CD4-positive, alpha-beta T cell treated with Interleukin-4 for 1 hour (primary cell): ENCODE data around the gene SPAG17.

Experiments
- DNase-seq, 2 donors: peaks; one replicate each; pipeline ENCODE4 v3.0.0-alpha.2; 2020 to 2022

SPAG17 gene

DNA sequence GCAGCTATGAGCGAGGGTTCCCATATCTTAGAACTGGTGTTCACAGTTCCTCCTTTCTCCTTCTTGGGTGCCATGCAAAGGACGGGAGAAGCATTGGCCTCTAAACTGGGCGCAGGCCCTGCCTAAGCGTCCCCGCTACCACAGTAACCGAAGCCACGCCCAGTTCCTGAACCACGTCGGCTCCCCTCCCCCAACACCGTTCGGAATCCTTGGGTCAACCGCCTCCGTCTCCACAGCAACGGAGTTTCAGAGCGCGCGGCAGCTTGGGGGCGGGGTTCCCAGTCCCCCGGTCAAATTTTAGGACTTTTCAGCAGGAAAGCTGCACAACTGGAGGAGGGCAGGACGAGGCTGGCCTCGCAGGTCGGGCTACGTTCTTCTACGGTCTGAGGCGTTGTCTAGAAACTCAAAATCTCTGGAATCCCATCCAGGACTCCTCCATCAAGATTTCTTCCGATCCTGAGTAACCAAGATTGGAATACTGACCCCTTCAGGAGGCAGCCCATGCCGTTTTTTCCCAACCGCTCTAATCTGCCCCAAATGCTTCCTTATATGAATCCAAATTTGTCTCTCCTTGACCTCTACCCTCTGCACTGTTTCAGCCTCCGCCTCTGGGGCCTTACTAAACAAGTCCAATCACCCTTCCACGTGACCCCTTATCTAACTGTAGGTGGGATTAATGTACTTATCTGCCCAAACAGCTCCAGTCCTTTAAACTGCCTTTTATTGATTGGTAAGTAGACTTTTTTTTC is at the start of gene SPAG17:
Gene SPAG17, minus strand, starts transcription at position 145 of the 749 bp plus-strand sequence. Its CDS starts 71 bp downstream, at position 74.
- DNase-seq = no peak

DNA sequence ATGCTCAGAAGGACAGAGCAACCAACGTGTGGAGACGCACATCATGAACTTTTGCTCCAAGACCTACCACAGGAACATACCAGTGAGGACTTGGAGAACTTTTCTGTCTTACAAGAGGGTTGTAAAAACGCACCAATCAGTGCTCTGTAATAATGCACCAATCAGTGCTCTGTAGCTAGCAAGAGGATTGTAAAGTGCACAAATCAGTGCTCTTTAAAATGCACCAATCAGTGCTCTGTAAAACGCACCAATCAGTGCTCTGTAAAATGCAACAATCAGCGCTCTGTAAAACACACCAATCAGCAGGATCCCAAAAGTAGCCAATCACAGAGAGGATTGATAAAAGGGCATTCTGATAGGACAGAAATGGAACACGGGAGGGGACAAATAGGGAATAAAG is 40.4 kb upstream of the SPAG17 start:
- DNase-seq = no peak

DNA sequence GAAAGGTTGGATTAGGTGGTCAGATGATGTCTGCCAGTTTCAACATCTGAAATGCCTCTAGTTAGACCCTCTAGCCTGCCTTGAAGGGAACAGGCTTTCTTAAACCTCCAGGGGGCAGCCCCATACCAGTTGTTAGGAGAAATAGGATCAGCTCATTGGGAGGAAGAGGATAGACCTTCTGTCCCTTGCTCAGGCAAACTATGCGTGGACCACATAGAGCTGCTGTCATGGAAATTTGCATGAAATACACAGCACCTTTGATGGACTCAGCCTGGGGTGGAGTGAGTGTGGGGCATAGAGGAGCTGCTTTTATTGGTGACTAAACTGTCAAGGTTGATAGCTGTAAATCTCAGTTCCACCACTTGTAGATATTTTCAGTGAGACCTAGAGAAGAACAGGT is 38.4 kb upstream of the SPAG17 start:
- no peak for DNase-seq

DNA sequence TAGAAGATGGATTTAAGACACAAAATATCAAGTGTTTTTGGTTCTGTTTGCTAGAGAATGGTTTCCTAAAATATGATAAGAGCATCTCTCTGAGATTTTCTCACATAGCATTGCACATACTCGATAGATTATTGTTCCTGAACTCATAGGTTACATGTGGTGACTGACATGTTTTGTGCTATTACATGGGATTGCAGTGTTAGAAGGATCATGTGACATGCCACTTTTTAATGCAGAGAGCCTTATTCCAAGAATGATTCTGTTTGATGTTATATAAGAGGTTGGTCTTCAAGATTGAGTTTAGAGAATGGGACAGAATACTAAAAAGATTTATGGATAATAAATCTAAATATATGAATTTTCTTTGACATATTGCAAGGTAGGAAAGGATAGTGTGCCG is 34.4 kb upstream of the SPAG17 start:
- DNase-seq = no peak

DNA sequence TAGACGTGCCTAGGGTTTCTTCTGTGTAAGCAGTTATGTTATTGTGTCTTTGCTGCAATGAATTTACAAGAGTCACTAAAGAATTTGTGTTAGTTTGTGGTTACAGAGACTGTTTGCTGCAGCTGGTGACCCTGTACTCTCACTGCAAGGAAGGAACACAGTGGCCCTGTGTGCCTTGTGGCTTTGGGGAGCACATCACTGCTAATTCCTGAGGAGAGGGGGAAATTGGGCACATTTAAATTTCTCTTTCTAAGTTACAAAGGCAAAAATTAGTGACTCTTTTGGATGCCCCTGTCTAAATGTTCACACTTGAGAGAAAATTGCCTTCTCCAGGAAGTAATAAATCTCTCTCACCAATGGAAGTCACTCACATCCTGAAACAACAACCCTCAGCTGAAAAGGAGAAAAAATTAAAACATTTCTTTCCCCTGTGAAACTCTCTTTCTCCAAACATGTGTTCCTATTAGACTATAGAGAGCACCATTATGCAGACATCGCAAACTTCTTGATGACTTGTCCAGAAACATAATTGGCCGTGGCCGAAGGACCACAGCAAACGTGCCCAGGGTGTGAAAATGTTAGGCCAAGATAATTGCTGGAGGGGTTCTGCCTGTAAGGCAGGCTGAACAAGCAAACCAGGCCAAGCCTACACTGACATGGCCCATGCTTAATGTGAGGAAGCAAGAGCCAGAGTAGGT is 32.3 kb upstream of the SPAG17 start:
- DNase-seq = no peak

DNA sequence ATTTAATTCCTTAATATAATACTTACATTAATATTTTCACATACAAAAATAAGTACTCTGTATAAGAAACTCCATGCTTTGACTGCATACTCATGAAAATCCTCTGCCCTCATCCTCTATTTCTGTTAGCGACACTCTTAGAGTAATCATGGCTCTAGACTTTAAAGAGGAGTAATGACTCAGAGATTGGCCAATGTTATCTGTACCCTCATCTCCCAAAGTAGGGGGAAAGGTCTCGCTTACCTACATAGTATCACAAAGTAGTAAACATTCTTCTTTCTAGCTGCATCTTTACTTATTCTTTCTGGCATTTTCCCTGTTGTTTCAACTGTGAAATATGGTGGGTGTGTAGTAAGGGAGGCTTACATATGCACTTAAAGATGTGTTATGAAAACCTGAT is 29.8 kb upstream of the SPAG17 start:
- DNase-seq = no peak

DNA sequence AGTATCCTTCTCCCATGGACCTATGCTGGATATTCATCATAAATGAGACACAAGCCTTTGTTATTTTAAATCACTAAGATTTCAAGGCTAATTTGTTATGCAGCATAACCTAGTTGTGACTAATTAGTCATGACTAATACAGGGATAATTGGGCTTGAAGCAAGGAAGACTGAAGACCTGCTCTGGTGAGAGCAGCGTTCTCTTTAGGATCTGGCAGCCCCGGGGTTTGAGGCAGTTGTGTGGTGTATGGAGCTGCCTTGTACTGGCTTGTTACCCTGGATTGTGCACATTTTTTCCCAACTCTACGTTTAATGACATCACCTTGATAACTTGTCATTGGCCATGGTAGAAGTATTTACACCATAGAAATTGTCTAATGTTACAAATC is 25.7 kb upstream of the SPAG17 start:
- no peak for DNase-seq

DNA sequence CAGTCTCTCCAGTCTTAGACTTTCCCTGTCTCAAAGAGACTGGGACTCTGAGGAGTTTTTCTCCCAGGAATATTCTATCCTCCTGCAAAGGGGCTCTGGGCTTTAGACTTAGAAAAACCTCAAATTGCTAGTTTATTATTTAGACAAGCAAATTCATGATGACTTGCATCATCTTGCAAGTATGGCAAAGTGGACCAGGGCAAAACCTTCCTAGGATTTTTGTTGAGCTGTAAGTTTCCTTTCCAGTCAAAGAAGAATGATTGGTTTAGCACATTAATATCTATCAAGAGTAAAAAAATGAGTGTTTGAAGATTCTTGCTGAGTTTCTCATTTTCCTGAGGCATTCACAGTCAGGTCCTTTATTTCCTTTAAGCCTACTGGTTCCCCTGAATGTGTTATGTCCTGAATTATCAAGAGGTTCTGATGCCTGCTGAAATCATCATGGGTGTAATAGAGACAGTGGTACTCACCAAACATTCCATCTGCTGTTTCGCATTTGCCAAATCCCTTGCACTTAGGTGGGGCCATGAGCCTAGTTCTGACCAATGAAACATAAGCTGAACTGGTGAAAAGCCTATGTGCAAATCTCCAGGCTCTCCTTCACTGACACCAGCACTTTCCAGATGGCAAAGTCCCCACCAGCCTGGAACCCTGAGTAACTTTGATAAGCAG is 25.2 kb upstream of the SPAG17 start:
- DNase-seq = no peak

DNA sequence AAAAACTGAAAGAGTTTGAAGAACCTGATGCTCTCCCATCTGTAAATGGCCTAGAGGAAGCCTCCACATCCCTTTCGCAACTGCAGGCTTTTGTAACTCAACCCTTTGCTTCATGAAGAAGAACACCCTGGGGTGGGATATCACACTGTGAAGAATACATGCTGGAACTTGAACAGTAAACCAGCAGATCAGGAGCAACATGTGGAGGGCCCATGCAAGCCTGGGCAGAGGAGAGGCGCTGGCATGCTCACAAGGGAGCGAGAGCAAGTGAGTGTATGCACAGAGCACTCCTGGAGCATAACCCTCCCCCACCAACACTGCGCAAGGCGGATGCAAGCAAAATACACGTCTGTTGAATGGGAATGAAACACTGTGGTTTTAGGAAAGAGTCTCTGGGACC is 24.6 kb upstream of the SPAG17 start:
- no peak for DNase-seq

DNA sequence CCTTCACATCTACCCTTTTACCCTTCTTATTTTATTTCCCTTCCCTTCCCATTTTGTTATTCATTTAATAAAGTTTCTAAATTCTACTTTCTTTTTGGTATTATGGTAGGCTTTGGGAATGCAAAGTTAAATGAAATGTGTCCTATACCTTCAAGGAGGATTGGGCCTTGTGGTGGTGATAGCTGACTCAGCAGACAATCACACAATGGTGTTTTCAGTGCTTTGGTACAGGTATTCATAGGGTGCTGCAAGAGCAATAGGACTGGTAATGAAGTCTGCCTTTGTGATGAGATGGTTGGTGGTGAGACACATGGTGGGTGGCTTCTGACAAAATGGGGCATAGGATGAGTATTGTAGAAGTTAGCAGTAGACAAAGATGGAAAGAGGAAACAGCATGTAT is 21.9 kb upstream of the SPAG17 start:
- no peak for DNase-seq

DNA sequence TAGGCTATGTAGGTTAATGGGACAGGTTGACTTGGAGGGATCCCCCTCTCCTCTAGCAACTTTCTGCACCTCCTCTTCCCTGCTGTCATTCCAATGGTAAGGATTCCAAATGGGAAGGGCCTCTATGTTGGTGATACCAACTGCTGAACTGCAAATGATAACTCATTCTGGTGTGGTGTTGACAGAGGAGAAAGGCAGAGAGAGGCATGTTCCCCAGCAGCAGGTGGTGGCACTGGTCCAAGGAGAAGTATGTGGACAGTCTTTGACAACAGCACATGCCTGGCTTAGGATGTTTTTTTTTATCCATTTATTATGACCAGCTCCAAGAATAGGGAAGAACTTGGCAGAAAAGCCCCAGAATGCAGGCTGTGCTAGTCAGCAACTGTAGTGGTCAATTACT is 19.6 kb upstream of the SPAG17 start:
- no peak for DNase-seq

DNA sequence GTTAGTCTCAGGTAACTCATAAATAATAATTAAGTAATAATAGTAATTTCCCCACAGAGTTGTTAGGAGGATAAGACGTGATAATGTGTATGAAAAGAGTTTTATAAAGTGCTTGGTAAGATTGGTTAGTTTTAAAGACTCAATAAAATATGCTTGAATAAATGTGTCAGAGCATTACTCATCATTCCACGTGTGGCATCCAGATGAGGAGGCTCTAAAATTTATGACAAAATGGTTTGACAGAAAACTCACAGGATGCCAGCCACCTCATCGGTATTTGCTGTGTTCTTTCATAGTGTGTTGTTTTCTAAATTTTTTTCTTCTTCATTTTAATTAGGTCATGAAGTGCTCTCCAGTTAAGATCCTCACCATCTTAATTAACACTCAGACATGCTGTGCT is 19.1 kb upstream of the SPAG17 start:
- no peak for DNase-seq

DNA sequence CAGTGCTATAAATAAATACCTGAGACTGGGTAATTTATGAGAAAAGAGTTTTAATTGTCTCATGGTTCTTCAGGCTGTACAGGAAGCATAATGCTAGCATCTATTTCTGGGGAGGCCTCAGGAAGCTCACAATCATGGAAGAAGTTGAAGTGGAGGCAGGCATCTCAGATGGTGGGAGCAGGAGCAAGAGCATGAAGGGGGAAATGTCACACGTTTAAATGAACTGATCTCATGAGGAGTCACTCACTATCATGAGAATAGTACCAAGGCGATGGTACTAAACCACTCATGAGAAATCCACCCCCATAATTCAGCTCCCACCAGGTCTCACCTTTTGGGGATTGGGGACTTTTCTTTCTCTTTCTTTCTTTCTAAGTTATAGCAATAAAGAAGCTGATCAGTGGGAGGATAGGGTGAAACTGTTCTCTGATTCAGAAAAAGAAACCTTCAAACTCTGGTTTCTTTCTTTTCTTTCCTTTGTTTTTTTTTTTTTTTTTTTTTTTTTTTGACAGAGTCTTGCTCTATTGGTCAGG is 17.1 kb upstream of the SPAG17 start:
- no peak for DNase-seq

DNA sequence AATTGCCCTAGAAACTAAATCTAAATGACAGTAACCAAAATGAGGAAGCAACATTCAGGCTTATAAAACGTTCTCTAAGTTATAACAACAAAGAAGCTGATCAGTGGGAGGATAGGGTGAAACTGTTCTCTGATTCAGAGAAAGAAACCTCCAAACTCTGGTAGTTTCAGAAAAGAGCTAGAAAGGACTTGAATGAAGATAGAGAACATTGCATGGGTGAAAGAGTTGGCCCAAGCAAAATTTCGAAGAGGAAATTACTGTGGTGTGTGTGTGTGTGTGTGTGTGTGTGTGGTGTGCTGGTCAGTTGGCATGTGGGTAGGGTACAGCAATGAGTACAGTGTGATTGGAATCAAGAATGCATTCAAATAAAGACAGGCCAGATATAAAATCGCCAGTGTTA is 16.5 kb upstream of the SPAG17 start:
- no peak for DNase-seq

DNA sequence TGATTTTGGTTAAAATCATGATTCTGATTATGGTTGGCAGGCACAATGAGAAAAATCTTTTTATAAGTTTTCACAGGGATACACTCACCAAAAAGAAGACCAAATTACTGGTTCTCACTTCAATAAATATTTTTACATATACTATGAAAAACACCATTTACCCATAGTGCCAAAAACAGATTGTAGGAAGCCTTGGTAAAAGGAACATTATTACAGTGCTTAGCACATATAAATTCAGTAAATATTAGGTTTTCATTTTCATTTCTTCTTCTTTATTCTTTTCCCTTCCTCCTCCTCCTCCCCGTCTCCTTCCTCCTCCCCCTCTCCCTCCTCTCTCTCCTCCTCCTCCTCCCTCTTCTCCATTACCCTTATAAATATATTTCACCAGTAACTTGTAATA is 15.8 kb upstream of the SPAG17 start:
- no peak for DNase-seq

DNA sequence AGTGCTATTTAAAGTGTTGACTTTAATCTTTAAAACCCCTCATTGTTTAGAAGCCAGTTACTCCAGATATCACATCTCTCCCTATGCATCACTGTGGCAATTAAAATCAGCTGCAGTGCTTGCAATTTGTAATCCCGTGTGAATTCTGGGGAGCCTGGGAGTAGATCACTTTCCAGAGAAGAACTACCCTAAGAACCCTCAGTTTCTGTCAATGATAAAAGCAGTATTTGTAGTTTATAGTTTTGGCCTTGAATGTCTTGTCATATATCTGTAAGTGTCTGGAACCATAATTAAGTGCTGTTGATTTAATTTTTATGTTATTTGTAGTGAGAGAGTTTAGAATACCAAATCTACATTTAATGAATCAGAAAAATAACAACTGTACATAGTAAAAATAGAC is 5.5 kb upstream of the SPAG17 start:
- no peak for DNase-seq

DNA sequence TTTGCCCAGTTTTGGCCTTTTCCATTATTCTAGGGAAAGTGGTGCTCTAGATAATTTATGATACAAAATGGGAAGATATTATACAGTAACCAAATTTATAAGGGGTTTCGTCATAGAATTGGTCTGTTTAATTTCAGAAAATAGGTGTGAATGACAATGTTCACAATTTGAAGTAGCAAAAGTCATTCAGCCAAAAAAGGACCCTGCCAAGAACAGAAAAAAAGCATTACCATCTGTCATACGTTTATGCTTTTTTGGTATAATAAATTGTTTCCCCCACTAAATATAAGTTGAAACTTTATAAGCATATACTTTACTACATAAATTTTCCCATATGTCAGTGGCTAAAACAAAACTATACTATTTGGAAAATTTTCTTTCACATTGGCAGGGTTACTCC is 4.5 kb upstream of the SPAG17 start:
- no peak for DNase-seq

DNA sequence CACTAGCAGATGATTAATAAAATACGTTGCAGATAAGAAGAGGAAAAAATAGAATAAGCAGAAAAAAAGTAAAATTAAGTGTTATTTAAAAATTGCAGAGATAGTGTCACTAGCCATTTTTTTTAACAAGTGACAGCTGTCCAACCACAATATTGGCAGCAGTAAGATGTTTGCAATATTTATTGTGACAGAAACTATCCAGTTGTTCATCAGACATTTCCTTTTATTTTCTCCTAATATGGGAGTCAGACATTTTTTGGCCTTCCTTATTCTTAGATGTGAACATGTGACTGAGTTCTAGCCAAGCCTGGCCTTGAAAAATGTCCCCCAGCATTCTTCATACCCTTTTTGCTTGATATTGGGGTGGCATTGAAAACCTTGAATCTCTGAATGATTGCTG is 3.4 kb upstream of the SPAG17 start:
- DNase-seq = no peak

DNA sequence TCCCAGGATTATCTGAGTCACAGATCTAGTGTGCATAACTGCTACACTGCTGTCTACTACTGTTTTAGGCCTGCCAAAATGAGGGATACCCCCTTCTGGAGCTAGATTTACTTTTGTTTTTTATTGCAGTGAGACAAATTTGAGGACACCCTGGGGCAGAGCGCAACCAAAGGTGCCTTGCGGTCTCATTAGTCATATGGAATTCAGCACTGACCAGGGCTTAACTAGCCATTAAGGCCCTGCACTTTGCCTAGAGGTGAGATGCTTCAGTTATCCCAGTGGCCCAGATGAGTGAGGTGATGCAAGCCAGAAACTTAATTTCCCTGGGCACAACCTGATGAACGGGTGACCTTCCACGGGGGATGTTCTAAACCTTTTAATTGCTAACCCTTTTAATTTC is 998 bp upstream of the SPAG17 start:
- no peak for DNase-seq

DNA sequence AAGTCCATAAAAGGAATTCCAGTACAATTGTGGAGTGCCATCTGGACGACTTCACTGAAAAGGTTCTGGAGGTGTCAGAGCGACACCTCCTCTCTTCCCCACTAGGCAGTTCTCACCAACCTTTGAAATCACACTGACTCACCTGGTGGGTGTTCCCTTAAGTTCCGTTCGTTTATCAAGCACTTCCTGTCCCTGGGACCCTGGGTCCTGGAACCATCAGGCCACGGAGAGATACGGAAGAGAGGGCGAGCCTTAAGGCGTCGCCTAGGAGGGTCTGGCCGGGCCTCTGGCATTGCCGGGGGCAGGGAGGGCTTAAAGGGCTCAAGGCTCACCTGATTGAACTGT is 317 bp downstream of the SPAG17 start:
- DNase-seq = no peak

DNA sequence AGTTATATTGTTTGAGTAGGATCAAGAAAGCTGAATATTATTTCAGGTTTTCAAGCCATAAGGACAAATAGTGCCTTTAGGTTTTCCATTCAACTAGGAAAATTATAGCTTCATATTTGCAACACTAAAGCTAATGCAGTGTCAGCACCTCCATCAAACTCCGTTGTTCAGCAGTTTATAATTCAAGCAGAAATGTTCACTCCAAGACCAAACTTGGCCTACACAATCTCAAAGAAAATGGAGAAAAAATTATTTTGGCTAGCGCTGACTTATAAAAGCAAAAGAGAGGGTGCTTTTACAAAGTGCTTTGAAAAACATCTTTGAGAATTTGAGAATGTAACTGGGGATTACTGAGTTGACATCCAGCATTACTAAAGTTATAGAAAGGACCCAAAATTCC is 1.4 kb downstream of the SPAG17 start:
- DNase-seq = no peak

DNA sequence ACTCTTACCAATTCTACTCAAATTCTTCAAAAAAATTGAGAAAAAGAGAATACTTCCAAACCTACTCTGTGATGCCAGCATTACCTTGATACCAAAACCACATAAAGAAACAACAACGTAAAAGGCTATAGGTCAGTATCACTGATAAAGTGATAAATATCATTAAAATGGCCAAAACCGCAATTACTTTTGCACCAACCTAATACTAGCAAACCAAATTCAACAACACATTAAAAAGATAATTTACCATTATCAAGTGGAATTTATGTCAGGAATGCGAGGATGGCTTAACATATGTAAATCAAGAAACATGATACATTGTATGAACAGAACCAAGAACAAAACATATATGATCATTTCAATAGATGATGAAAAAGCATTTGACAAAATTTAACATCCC is 7.0 kb downstream of the SPAG17 start:
- DNase-seq = no peak

DNA sequence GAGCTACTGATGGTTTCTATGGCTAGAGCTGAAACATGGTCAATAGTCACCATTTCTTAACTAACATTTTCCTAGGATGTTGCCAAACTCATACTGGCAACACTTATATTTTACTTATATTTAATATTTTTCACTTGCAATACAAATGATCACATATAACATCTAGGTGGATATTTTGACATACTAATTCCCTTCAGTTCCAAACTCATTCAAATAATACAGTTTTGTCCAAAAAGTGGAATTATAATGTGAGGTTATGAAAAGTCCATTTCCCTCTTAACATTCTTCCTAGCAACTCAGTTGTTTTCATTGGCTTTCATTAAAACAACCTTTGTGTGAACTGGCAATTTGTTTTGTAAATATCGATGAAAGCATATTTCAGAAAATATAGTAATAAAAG is 16.0 kb downstream of the SPAG17 start:
- DNase-seq = no peak

DNA sequence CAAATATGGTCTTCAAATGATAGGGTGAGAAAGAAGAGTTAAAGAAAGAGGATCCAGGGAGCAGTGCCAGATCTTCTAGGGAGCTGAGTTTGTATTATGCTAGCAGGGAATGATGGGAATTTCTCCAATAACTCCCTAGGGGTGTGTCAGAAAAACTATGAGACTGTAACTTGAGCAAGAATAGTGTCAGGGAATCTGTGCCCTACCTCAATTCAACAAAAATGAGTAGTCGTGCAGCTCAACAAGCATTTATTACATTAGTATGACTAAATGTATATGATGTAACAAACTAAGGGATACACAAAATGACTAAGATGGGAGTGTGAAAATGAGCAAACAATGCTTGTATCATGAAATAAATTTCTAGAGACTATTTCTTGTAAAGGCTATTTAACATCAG is 24.2 kb downstream of the SPAG17 start:
- no peak for DNase-seq
